B cell (primary cell): ENCODE data around the gene OST4. TPM values are rescaled to one million over a fixed set of nuclear protein-coding genes. Genes with fewer than 3 reads are reported as not detected.

Experiments
- ATAC-seq: fragments of 200-7000 bp; cut with Tn5 transposase; one replicate; pipeline ENCODE4 v1.10.0; 2021; ENCODE audit warnings: low read depth, mild to moderate bottlenecking, moderate number of reproducible peaks, moderate library complexity
- CTCF ChIA-PET: fragments of 350-600 bp; sonication (Branson Sonifier 250); formaldehyde crosslinking; loops from one replicate; lab custom pipeline; 2021; ENCODE audit warnings: antibody characterized with exemption, inconsistent platforms; lab: Charles Lee
- POLR2A ChIA-PET: fragments of 350-600 bp; sonication (Branson Sonifier 250); formaldehyde crosslinking; loops from one replicate; lab custom pipeline; 2021; ENCODE audit warnings: antibody characterized with exemption; lab: Charles Lee
- DNase-seq: peaks from one replicate; pipeline ENCODE4 v3.0.0; 2013
- H2AFZ ChIP-seq: 2 replicates; pipeline ENCODE4 v1.6.1; 2012; ENCODE audit warnings: mild to moderate bottlenecking, low read depth, low read length; ENCODE audit not compliant: insufficient read depth, poor library complexity, severe bottlenecking
- H3K27ac ChIP-seq, 2 donors: 1 replicate in 1 of 2; 2 replicates in 1 of 2; pipeline ENCODE4 v1.5.1; 2012 to 2013; ENCODE audit warnings: low read length in 2 of 2, mild to moderate bottlenecking in 2 of 2, moderate library complexity in 1 of 2
- H3K27me3 ChIP-seq, 4 experiments: fragments of 200-600 bp in 1 of 4; sonication (generic) in 1 of 4; replicated peaks in 1 of 4; 1 replicate in 2 of 4; 2 replicates in 2 of 4; pipeline versions ENCODE4 v1.6.1 to v1.7.0; 2013 to 2016; ENCODE audit warnings: low read length in 3 of 4, mild to moderate bottlenecking in 2 of 4, mixed read lengths in 1 of 4, moderate library complexity in 1 of 4; ENCODE audit not compliant: insufficient read depth in 4 of 4, control insufficient read depth in 3 of 4; ENCODE audit errors: control extremely low read depth in 1 of 4
- H3K36me3 ChIP-seq, 2 experiments: replicated peaks in 1 of 2; 1 replicate in 1 of 2; 2 replicates in 1 of 2; pipeline versions ENCODE4 v1.6.1 to v1.7.1; 2013; ENCODE audit warnings: low read length in 1 of 2; ENCODE audit not compliant: insufficient read depth in 2 of 2, control insufficient read depth in 1 of 2; ENCODE audit errors: control extremely low read depth in 1 of 2, extremely low read depth in 1 of 2
- H3K4me1 ChIP-seq, 2 donors: fragments of 200-600 bp in 1 of 2; sonication (generic) in 1 of 2; 1 replicate in 1 of 2; 2 replicates in 1 of 2; pipeline versions ENCODE4 v1.5.1 to v1.6.1; 2013 to 2017; ENCODE audit warnings: low read length in 2 of 2; ENCODE audit not compliant: control insufficient read depth in 2 of 2, insufficient read depth in 2 of 2
- H3K4me2 ChIP-seq: replicated peaks from 2 replicates; pipeline ENCODE3; 2012; ENCODE audit warnings: mild to moderate bottlenecking, low read depth, low read length; ENCODE audit not compliant: poor library complexity, severe bottlenecking
- H3K4me3 ChIP-seq, 5 experiments: fragments of 200-600 bp in 1 of 5; sonication (generic) in 1 of 5; 1 replicate in 3 of 5; 2 replicates in 2 of 5; pipeline versions ENCODE4 v1.5.1 to v1.7.0; 2011 to 2016; ENCODE audit warnings: low read length in 4 of 5, mild to moderate bottlenecking in 4 of 5, low read depth in 2 of 5, control low read depth in 1 of 5, moderate library complexity in 1 of 5; ENCODE audit not compliant: insufficient read depth in 1 of 5; ENCODE audit errors: control extremely low read depth in 1 of 5, extremely low read depth in 1 of 5
- H3K79me2 ChIP-seq: fragments of 200-600 bp; sonication (generic); one replicate; pipeline ENCODE4 v1.6.0; 2016; ENCODE audit warnings: low read length; ENCODE audit not compliant: control insufficient read depth, insufficient read depth
- H3K9ac ChIP-seq: fragments of 200-600 bp; sonication (generic); 2 replicates; pipeline ENCODE4 v1.6.1; 2017; ENCODE audit warnings: mild to moderate bottlenecking, low read length, moderate library complexity
- H3K9me3 ChIP-seq, 3 donors: one replicate each; pipeline versions ENCODE4 v1.6.1 to v1.7.1; 2013; ENCODE audit warnings: low read length in 2 of 3; ENCODE audit not compliant: control insufficient read depth in 2 of 3, insufficient read depth in 1 of 3; ENCODE audit errors: control extremely low read depth in 1 of 3
- H4K20me1 ChIP-seq: 2 replicates; pipeline ENCODE4 v1.6.0; 2012; ENCODE audit warnings: mild to moderate bottlenecking, low read length; ENCODE audit not compliant: insufficient read depth, control insufficient read depth, poor library complexity, severe bottlenecking
- H3K27ac Mint-ChIP-seq: one replicate; pipeline ENCODE4 v1.8.0; 2021; ENCODE audit warnings: mixed read lengths
- H3K27me3 Mint-ChIP-seq: one replicate; pipeline ENCODE4 v1.8.0; 2021; ENCODE audit warnings: mixed read lengths
- H3K4me1 Mint-ChIP-seq: one replicate; pipeline ENCODE4 v1.8.0; 2021; ENCODE audit warnings: mixed read lengths
- H3K4me3 Mint-ChIP-seq: one replicate; pipeline ENCODE4 v1.8.0; 2021; ENCODE audit warnings: mixed read lengths
- H3K9me3 Mint-ChIP-seq: one replicate; pipeline ENCODE4 v1.8.0; 2022; ENCODE audit warnings: mixed read lengths; ENCODE audit not compliant: insufficient read depth
- EZH2 ChIP-seq: IDR thresholded peaks from 2 replicates; pipeline ENCODE4 v1.6.1; 2012; ENCODE audit warnings: borderline replicate concordance, low read depth, mild to moderate bottlenecking, moderate library complexity, low read length; ENCODE audit not compliant: insufficient read depth, poor library complexity, severe bottlenecking
- WGBS: methylation state at CpG from one replicate; pipeline ENCODE4 v1.1.5; 2013; ENCODE audit warnings: missing lambda C conversion rate; ENCODE audit not compliant: insufficient coverage; 5-methylcytosine and 5-hydroxymethylcytosine counted together
- intact Hi-C: fragments of 100-400 bp; cut with micrococcal nuclease; formaldehyde crosslinking; loops from one replicate; pipeline ENCODE4 v1.10.0; 2022
- polyA plus RNA-seq: library from polyadenylated mRNA; depleted of rRNA; stranded (reverse); fragments of >200 nt; gene quantifications from 2 replicates; pipeline ENCODE4 v1.2.3, GENCODE V29; 2012
- total RNA-seq, 2 donors: library from RNA; stranded (reverse); fragments of 120-200 nt in 1 of 2; gene quantifications; 1 replicate in 1 of 2; 2 replicates in 1 of 2; pipeline versions ENCODE4 v1.2.3 to v1.2.4, GENCODE V29; 2013 to 2022
- TF ChIP-seq, protein P1 (sequence below): fragments of 200-600 bp; IDR thresholded peaks from one replicate; pipeline ENCODE4 v1.8.0; 2022; ENCODE audit warnings: antibody characterized with exemption, mild to moderate bottlenecking

The OST4 gene
- total and polyA plus RNA-seq, 2 donors (not counting 1 experiment from before 2014, with no cell fraction given): 195 to 257 TPM

DNA sequence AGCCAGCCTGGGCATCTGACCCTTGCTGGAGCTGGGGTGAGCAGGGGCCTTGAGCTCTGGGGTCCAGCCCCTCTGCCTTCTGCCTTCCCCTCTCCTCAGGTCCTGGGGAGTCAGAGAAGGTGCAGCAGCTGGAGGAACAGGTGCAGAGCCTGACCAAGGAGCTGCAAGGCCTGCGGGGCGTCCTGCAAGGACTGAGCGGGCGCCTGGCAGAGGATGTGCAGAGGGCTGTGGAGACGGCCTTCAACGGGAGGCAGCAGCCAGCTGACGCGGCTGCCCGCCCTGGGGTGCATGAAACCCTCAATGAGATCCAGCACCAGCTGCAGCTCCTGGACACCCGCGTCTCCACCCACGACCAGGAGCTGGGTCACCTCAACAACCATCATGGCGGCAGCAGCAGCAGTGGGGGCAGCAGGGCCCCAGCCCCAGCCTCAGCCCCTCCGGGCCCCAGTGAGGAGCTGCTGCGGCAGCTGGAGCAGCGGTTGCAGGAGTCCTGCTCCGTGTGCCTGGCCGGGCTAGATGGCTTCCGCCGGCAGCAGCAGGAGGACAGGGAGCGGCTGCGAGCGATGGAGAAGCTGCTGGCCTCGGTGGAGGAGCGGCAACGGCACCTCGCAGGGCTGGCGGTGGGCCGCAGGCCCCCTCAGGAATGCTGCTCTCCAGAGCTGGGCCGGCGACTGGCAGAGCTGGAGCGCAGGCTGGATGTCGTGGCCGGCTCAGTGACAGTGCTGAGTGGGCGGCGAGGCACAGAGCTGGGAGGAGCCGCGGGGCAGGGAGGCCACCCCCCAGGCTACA, 10.7 kb upstream of the OST4 start:
- Histone ChIP-seq H3K9me3 (no peaks in the 10 kb centered on the region), H3K4me1 (peaks cover 24 to 39% of the 10 kb centered on the region in 2 donors), H2AFZ (no peak overlapping the region), H4K20me1 (no peaks in the 10 kb centered on the region), H3K36me3 (no peaks in the 10 kb centered on the region), H3K79me2 (peaks cover 3% of the 10 kb centered on the region), H3K4me2 (peak overlapping the region; percentile 84), H3K27ac (peak overlapping the region in 1 of 2 donors; percentile 56), H3K9ac (peak overlapping the region; percentile 59), H3K27me3 (peaks cover 0 to 11% (median 4%) of the 10 kb centered on the region in 4 experiments), H3K4me3 (peak overlapping the region in 1 of 5 experiments; percentile 63)
- POLR2A ChIA-PET: interaction anchor here (2.7 to 3.0 kb wide), 2 partner anchors 11 to 31 kb away, joined by 15 to 22 read pairs; partner anchors contain the start of genes AGBL5 and OST4
- H3K4me1 Mint-ChIP-seq: peaks cover 28% of the 10 kb centered on the region
- 97% methylated on average over 38 of the region's 38 CpGs for WGBS
- H3K4me3 Mint-ChIP-seq: peak overlapping the region; percentile 86
- TF ChIP-seq EZH2: no peak
- TF ChIP-seq, protein P1, sequence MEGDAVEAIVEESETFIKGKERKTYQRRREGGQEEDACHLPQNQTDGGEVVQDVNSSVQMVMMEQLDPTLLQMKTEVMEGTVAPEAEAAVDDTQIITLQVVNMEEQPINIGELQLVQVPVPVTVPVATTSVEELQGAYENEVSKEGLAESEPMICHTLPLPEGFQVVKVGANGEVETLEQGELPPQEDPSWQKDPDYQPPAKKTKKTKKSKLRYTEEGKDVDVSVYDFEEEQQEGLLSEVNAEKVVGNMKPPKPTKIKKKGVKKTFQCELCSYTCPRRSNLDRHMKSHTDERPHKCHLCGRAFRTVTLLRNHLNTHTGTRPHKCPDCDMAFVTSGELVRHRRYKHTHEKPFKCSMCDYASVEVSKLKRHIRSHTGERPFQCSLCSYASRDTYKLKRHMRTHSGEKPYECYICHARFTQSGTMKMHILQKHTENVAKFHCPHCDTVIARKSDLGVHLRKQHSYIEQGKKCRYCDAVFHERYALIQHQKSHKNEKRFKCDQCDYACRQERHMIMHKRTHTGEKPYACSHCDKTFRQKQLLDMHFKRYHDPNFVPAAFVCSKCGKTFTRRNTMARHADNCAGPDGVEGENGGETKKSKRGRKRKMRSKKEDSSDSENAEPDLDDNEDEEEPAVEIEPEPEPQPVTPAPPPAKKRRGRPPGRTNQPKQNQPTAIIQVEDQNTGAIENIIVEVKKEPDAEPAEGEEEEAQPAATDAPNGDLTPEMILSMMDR: no peak
- H3K9me3 Mint-ChIP-seq: no peaks in the 10 kb centered on the region
- no peaks in the 10 kb centered on the region for H3K27me3 Mint-ChIP-seq
- ATAC-seq (no peak), DNase-seq (no peak)
- CTCF ChIA-PET: interaction anchor here (1.0 to 4.7 kb wide), 7 partner anchors 10 to 198 kb away, joined by 3 to 30 read pairs (median 4); partner anchors contain the start of genes ABHD1, AGBL5 and OST4
- peak overlapping the region; percentile 94 for H3K27ac Mint-ChIP-seq
- intact Hi-C loops: loop anchor here (1.0 to 10.0 kb wide), 9 partner anchors 11 to 1793 kb away; partner anchors contain the start of genes AGBL5, ATRAID, CENPA and MPV17
